Dendritic cell treated with granulocyte-macrophage colony-stimulating factor and Interleukin-4, amounts not matched to agents 40 ng/mL and 50 ng/mL, for 4 days (primary cell): ENCODE results near the gene PERCC1.
"Not testable (repeated sequence)": the region's sequence is repeated elsewhere in the genome, so short reads cannot be mapped to it uniquely, and the experiment has no call there.

Experiments used
- H3K27ac Mint-ChIP-seq: one replicate; pipeline ENCODE4 v1.8.0; 2022; ENCODE audit warnings: mild to moderate bottlenecking, mixed read lengths
- H3K27me3 Mint-ChIP-seq: one replicate; pipeline ENCODE4 v1.8.0; 2022; ENCODE audit warnings: mild to moderate bottlenecking, mixed read lengths
- H3K36me3 Mint-ChIP-seq: one replicate; pipeline ENCODE4 v1.8.0; 2022; ENCODE audit warnings: low read depth, mixed read lengths
- H3K4me1 Mint-ChIP-seq: one replicate; pipeline ENCODE4 v1.8.0; 2022; ENCODE audit warnings: low read depth, mixed read lengths
- H3K4me3 Mint-ChIP-seq: one replicate; pipeline ENCODE4 v1.8.0; 2022; ENCODE audit warnings: mild to moderate bottlenecking, moderate library complexity, mixed read lengths
- H3K9me3 Mint-ChIP-seq: one replicate; pipeline ENCODE4 v1.8.0; 2022; ENCODE audit warnings: mixed read lengths
- intact Hi-C: fragments of 100-400 bp; cut with micrococcal nuclease; formaldehyde crosslinking; loops from one replicate; pipeline ENCODE4 v1.15.0; 2022

PERCC1 gene

GRCh38 chr16:1468426-1468810 lies 37.5 kb downstream of the PERCC1 start:
- Mint-ChIP-seq H3K4me3 (no peak overlapping the region), H3K4me1 (peaks cover 68% of the 10 kb centered on the region)

GRCh38 chr16:1469141-1469540 lies 38.3 kb downstream of the PERCC1 start:
- intact Hi-C loops, result loop anchor here (2.0 kb wide), 1 partner anchor 48 kb away; the partner anchor contains the start of gene UQCC4
- peaks cover 60% of the 10 kb centered on the region for H3K36me3 Mint-ChIP-seq
- peak overlapping the region; percentile 93 for H3K27ac Mint-ChIP-seq
- peaks cover 68% of the 10 kb centered on the region for H3K4me1 Mint-ChIP-seq
- peak overlapping the region; percentile 84 for H3K4me3 Mint-ChIP-seq
- H3K27me3 Mint-ChIP-seq, H3K9me3 Mint-ChIP-seq: not testable (repeated sequence)

More at GRCh38 chr16:1468426-1468810, 37.5 kb downstream of the PERCC1 start:
- Mint-ChIP-seq H3K27me3 (no peaks in the 10 kb centered on the region), H3K9me3 (no peaks in the 10 kb centered on the region), H3K27ac (peak overlapping the region; percentile 93), H3K36me3 (peaks cover 67% of the 10 kb centered on the region)
- intact Hi-C loops, result loop anchor here (2.0 kb wide), 1 partner anchor 48 kb away; the partner anchor contains the start of gene UQCC4

- H3K4me1 Mint-ChIP-seq, result peaks cover 67% of the 10 kb centered on the region
- H3K4me3 Mint-ChIP-seq, result peak overlapping the region; percentile 84
- peak overlapping the region; percentile 93 for H3K27ac Mint-ChIP-seq
- H3K36me3 Mint-ChIP-seq, result peaks cover 54% of the 10 kb centered on the region
- intact Hi-C loops, result loop anchor here (2.0 kb wide), 1 partner anchor 49 kb away; the partner anchor contains the start of gene UQCC4
- no peaks in the 10 kb centered on the region for H3K27me3 Mint-ChIP-seq
- H3K9me3 Mint-ChIP-seq, result no peaks in the 10 kb centered on the region
These were observed 38.9 kb downstream of the PERCC1 start for GRCh38 chr16:1469693-1470201.

DNA sequence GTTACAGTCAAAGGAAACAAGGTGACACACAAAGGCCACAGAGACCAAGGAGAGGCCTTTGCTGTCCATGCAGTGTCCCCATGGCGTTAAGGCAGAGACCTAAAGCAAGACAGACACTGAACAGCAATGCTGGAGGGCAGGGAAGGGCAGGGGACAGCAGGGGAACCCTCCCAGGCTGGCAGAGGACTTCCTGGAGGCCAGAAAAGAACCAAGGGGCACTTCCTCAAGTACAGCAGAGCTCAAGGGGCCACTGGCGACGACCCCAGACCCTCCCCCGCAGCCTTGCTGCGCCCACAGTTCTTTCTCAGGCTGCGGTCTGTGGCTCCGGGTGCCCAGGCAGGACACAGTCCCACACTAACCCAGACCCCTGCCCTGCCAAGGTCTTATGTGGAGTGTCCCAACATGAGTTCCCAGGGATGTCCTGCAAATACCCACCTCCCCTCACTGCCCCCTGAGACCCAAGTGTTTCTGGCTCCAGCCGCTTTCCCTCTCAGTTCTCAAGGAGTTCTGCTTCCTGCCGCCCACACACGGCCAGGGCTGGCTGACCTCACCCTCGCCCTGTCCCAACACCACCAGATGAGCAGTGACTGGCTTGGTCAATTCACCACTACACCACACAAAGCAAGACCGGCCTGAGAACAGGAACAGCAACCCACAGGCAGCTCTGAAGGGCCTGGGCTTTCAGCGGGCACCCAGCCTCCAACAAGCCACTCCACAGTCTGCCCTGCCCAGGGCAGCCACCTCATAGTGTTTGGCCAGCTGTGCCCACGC lies 39.8 kb downstream of the PERCC1 start:
- intact Hi-C loops, result no loop called here
- Mint-ChIP-seq H3K27ac (peak overlapping the region; percentile 93), H3K9me3 (no peaks in the 10 kb centered on the region), H3K36me3 (peaks cover 45% of the 10 kb centered on the region), H3K27me3 (no peaks in the 10 kb centered on the region), H3K4me1 (peaks cover 66% of the 10 kb centered on the region), H3K4me3 (peak overlapping the region; percentile 84)

DNA sequence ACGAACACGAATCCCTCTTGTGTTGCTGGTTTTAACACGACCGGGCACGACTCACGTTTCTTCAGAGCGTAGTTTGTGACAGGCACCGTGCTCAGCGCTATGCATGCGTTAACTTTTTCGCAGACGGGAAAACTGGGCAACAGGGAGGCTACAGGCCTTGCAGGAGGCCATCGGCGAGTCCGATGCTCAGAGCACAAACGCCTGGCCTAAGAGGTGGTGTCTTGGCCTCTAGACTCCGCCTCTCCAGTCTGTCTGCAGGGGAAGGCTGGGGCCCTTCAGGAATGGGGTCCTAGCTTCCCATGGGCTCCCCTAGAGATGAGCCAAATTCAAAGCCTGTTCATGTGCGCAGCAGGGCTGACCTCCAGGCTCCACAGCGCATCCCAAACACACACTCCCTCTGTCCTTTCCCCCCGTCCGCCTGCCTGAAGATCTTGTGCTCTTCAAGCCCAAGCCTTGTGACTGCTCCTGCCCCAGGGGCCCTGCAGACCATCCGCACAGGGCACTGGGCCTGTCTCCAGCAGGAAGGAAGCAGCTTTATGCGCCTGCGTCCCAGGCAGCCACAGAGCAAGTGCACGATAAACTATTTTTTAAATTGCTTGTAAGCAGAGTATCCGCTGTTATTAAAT lies 40.8 kb downstream of the PERCC1 start:
- Mint-ChIP-seq H3K36me3 (peaks cover 34% of the 10 kb centered on the region), H3K4me1 (peaks cover 70% of the 10 kb centered on the region), H3K9me3 (no peaks in the 10 kb centered on the region), H3K27me3 (no peaks in the 10 kb centered on the region), H3K4me3 (peak overlapping the region; percentile 84), H3K27ac (peak overlapping the region; percentile 93)
- intact Hi-C loops, result no loop called here

- Mint-ChIP-seq H3K27me3 (no peaks in the 10 kb centered on the region), H3K4me3 (peak overlapping the region; percentile 67), H3K27ac (peak overlapping the region; percentile 93), H3K36me3 (peaks cover 22% of the 10 kb centered on the region), H3K9me3 (no peaks in the 10 kb centered on the region), H3K4me1 (peaks cover 57% of the 10 kb centered on the region)
- intact Hi-C loops, result no loop called here
These were observed 42.1 kb downstream of the PERCC1 start for GRCh38 chr16:1472974-1473373.

GRCh38 chr16:1474082-1474795 lies 43.4 kb downstream of the PERCC1 start:
- Mint-ChIP-seq H3K4me3 (peak overlapping the region; percentile 79), H3K9me3 (no peaks in the 10 kb centered on the region), H3K27me3 (no peaks in the 10 kb centered on the region), H3K36me3 (peaks cover 14% of the 10 kb centered on the region), H3K27ac (peak overlapping the region; percentile 93), H3K4me1 (peaks cover 48% of the 10 kb centered on the region)
- intact Hi-C loops, result loop anchor here (2.0 kb wide), 1 partner anchor 19 kb away; the partner anchor contains the start of gene TELO2

GRCh38 chr16:1474796-1475551 lies 44.1 kb downstream of the PERCC1 start, which contains the start of gene CLCN7:
TSS of gene CLCN7 (minus strand) at chr16:1475028. CDS start at chr16:1474974, 54 bp downstream.
- Mint-ChIP-seq H3K27me3 (no peaks in the 10 kb centered on the region), H3K4me1 (peaks cover 40% of the 10 kb centered on the region)
- intact Hi-C loops, result loop anchor here (2.0 kb wide), 1 partner anchor 18 kb away; the partner anchor contains the start of gene TELO2

DNA sequence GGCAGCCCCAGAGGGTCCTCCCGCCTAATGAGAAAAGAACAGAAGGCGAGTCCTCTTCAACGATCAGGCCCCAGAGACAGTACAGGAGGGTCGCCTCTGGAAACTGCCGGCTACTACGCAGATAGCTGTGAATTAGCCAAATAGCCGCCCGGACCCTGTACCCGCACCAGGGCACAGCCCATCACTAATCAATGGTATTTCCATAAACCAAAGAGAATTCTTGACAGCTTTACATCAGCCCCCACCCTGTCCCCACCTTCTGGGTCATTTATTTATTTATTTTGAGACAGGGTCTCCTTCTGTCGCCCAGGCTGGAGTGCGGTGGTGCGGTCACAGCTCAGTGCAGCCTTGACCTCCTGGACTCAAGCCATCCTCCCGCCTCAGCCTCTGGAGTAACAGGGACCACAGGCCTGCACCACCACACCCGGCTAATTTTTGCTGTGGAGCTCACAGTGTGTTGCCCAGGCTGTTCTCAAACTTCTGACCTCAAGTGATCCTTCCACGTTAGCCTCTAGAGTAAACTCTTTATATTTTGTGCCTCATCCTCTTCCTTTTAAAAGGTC lies 44.8 kb downstream of the PERCC1 start:
- intact Hi-C loops, result loop anchor here (2.0 kb wide), 1 partner anchor 17 kb away; the partner anchor contains the start of gene TELO2
- H3K9me3 Mint-ChIP-seq, result no peaks in the 10 kb centered on the region

More at GRCh38 chr16:1474796-1475551, 44.1 kb downstream of the PERCC1 start, which contains the start of gene CLCN7:
- Mint-ChIP-seq H3K4me3 (peak within 1 kb of the TSS; percentile 79), H3K27ac (peak within 1 kb of the TSS; percentile 93), H3K9me3 (no peaks in the 10 kb centered on the region), H3K36me3 (peaks cover 14% of the 10 kb centered on the region)

GRCh38 chr16:1477033-1477432 lies 46.2 kb downstream of the PERCC1 start:
- Mint-ChIP-seq H3K27ac (no peak overlapping the region), H3K4me1 (peaks cover 33% of the 10 kb centered on the region), H3K27me3 (no peaks in the 10 kb centered on the region), H3K4me3 (no peak overlapping the region), H3K36me3 (peaks cover 8% of the 10 kb centered on the region), H3K9me3 (no peaks in the 10 kb centered on the region)
- intact Hi-C loops, result no loop called here

More for the DNA sequence above, 44.8 kb downstream of the PERCC1 start:
- H3K36me3 Mint-ChIP-seq, result peaks cover 14% of the 10 kb centered on the region
- H3K4me3 Mint-ChIP-seq, result peak overlapping the region; percentile 79
- peak overlapping the region; percentile 93 for H3K27ac Mint-ChIP-seq
- no peaks in the 10 kb centered on the region for H3K27me3 Mint-ChIP-seq
- H3K4me1 Mint-ChIP-seq, result peaks cover 36% of the 10 kb centered on the region

- H3K9me3 Mint-ChIP-seq, intact Hi-C loops, H3K4me3 Mint-ChIP-seq, H3K36me3 Mint-ChIP-seq, H3K27me3 Mint-ChIP-seq: not testable (repeated sequence)
- peak overlapping the region; percentile 32 for H3K27ac Mint-ChIP-seq
- peaks cover 40% of the 10 kb centered on the region for H3K4me1 Mint-ChIP-seq
These were observed 48.1 kb downstream of the PERCC1 start for GRCh38 chr16:1478937-1479336.

GRCh38 chr16:1481906-1482835 lies 51.3 kb downstream of the PERCC1 start:
- intact Hi-C loops, result no loop called here
- H3K4me3 Mint-ChIP-seq, result no peak overlapping the region
- H3K27ac Mint-ChIP-seq, result no peak overlapping the region
- H3K4me1 Mint-ChIP-seq, result peaks cover 44% of the 10 kb centered on the region
- no peaks in the 10 kb centered on the region for H3K27me3 Mint-ChIP-seq
- no peaks in the 10 kb centered on the region for H3K9me3 Mint-ChIP-seq
- no peaks in the 10 kb centered on the region for H3K36me3 Mint-ChIP-seq
